Thyroid gland (tissue), 4 donors: ENCODE results near the gene RTCB. TPM values are rescaled to one million over a fixed set of nuclear protein-coding genes. Genes with fewer than 3 reads are reported as not detected.

Experiments
- DNase-seq, 2 donors: peaks; one replicate each; pipeline ENCODE4 v3.0.0-alpha.2; 2019
- H3K27ac ChIP-seq, 3 donors: fragments of 200-600 bp; sonication (generic); 1 replicate in 2 of 3; 2 replicates in 1 of 3; pipeline ENCODE4 v1.5.1; 2016 to 2019; ENCODE audit warnings: mild to moderate bottlenecking in 1 of 3, moderate library complexity in 1 of 3
- H3K27me3 ChIP-seq: fragments of 200-600 bp; sonication (generic); one replicate; pipeline ENCODE4 v1.5.1; 2019
- H3K36me3 ChIP-seq, 2 donors: fragments of 200-600 bp; sonication (generic); one replicate each; pipeline ENCODE4 v1.5.1; 2016 to 2019
- H3K4me1 ChIP-seq, 2 donors: fragments of 200-600 bp; sonication (generic); one replicate each; pipeline ENCODE4 v1.5.1; 2017 to 2019
- H3K4me3 ChIP-seq, 3 donors: fragments of 200-600 bp; sonication (generic); replicated peaks in 1 of 3; 1 replicate in 2 of 3; 2 replicates in 1 of 3; pipeline ENCODE4 v1.5.1; 2016; ENCODE audit warnings: mild to moderate bottlenecking in 1 of 3
- H3K9me3 ChIP-seq: fragments of 200-600 bp; sonication (generic); one replicate; pipeline ENCODE4 v1.5.1; 2017
- POLR2A ChIP-seq, 2 donors: fragments of 450-650 bp; IDR thresholded peaks; one replicate each; pipeline ENCODE4 v1.6.1; 2017; ENCODE audit warnings: antibody characterized with exemption in 2 of 2, mild to moderate bottlenecking in 2 of 2, moderate library complexity in 1 of 2
- WGBS, 2 donors: methylation state at CpG; one replicate each; pipeline ENCODE4 v1.1.5; 2017; 5-methylcytosine and 5-hydroxymethylcytosine counted together
- intact Hi-C: fragments of 100-400 bp; cut with DNase I; formaldehyde crosslinking; loops from one replicate; pipeline ENCODE4 v1.15.1; 2023
- total RNA-seq, 4 donors: library from RNA; depleted of rRNA; stranded (reverse); fragments of >200 nt; gene quantifications; one replicate each; pipeline ENCODE4 v1.2.3, GENCODE V29; 2016
- TF ChIP-seq, protein P1 (sequence below), 6 experiments: fragments of 200-600 bp in 3 of 6; fragments of 450-650 bp in 3 of 6; sonication (generic) in 3 of 6; IDR thresholded peaks; one replicate each; pipeline ENCODE4 v1.5.1; 2016 to 2019; ENCODE audit warnings: antibody characterized with exemption in 6 of 6, mild to moderate bottlenecking in 2 of 6, inconsistent platforms in 1 of 6, moderate library complexity in 1 of 6

Gene RTCB
- total RNA-seq: 10 to 100 TPM; 64.0 to 82.9 (median 77.7) TPM

DNA sequence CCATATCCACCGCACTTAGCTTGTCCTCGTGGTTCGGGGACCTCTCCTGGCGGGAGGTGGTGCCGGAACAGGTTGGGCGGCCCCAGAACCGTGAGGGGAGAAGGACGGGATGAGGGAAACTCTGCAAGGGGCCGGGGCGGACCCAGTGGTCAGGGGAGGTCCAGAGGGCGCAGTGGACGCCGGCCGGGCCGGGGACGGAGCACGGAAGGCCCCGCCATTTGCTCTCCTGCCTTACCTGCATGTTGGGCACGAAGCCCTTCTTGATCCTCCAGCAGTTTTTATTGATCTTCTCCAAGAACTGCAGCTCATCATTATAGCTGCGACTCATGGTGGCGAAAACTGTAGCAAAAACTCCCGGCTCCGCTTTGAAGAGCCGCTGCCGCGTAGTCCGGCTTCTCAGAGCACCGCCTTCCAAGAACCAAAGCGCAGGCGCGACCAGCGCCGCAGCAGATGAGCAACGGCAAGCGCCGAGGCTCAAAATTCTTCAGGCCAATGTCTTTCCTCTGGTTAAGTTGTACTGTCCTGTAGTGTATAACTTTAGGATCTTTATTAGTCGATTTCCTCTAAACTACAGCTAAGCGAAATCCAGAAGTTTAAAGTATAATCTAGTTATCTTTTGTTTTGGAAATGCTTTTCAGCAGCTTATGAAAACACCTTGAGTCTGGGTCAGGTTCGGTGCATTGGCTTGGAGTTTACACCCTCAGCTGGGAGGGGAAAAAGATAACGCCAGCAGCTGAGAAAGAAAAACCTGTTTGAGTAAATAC is at the start of gene RTCB:
Gene RTCB, minus strand, starts transcription at position 419 of the 764 bp plus-strand sequence. Its CDS starts 91 bp downstream, at position 328.
- Histone ChIP-seq H3K27ac (peak within 1 kb of the TSS; percentile 10 to 75 (median 56)), H3K27me3 (no peaks in the 10 kb centered on the region), H3K9me3 (no peaks in the 10 kb centered on the region), H3K36me3 (peaks cover 0 to 13% of the 10 kb centered on the region in 2 donors), H3K4me3 (peak within 1 kb of the TSS; percentile 59 to 74 (median 72)), H3K4me1 (peaks cover 7 to 16% of the 10 kb centered on the region in 2 donors)
- TF ChIP-seq, protein P1, sequence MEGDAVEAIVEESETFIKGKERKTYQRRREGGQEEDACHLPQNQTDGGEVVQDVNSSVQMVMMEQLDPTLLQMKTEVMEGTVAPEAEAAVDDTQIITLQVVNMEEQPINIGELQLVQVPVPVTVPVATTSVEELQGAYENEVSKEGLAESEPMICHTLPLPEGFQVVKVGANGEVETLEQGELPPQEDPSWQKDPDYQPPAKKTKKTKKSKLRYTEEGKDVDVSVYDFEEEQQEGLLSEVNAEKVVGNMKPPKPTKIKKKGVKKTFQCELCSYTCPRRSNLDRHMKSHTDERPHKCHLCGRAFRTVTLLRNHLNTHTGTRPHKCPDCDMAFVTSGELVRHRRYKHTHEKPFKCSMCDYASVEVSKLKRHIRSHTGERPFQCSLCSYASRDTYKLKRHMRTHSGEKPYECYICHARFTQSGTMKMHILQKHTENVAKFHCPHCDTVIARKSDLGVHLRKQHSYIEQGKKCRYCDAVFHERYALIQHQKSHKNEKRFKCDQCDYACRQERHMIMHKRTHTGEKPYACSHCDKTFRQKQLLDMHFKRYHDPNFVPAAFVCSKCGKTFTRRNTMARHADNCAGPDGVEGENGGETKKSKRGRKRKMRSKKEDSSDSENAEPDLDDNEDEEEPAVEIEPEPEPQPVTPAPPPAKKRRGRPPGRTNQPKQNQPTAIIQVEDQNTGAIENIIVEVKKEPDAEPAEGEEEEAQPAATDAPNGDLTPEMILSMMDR (IDR thresholded peaks at IDR 0.05): peak in 1 of 6 experiments; percentile 16
- TF ChIP-seq POLR2A (IDR thresholded peaks at IDR 0.05): peak in 1 of 2 donors; percentile 60
- 0 to 1% methylated on average over 29 to 39 of the region's 40 CpGs for WGBS, 2 donors
- intact Hi-C loops: no loop called here
- peak; percentile 88 to 91 for DNase-seq

DNA sequence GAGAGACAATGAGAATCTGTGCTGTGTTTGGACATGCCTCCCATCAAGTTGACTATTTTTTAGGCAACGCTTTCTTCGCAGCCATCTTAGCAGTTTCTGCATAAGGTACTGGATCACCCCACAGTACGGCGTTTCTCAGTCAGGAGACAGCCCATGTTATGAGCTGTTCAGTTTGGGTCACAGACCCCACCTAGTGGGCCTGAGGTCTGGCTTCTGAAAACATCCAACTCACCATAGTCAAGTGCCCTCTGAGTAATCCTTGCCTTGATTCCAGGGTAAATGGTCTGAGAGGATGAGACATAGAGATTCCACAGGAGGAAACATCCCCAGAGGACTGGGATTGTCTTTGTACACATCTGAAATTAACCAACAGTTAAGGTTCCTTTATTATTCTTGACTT is 45.0 kb upstream of the RTCB start:
- intact Hi-C loops: no loop called here
- no peak overlapping the region for H3K27ac ChIP-seq
- no peak overlapping the region for H3K4me3 ChIP-seq
- H3K4me1 ChIP-seq: no peaks in the 10 kb centered on the region
- no peaks in the 10 kb centered on the region for H3K9me3 ChIP-seq
- no peaks in the 10 kb centered on the region for H3K36me3 ChIP-seq
- WGBS, 2 donors: 89 to 95% methylated on average over 4 of the region's 4 CpGs
- no peaks in the 10 kb centered on the region for H3K27me3 ChIP-seq
- TF ChIP-seq POLR2A (IDR thresholded peaks at IDR 0.05): no peak
- TF ChIP-seq, protein P1 (IDR thresholded peaks at IDR 0.05): no peak
- no peak for DNase-seq

DNA sequence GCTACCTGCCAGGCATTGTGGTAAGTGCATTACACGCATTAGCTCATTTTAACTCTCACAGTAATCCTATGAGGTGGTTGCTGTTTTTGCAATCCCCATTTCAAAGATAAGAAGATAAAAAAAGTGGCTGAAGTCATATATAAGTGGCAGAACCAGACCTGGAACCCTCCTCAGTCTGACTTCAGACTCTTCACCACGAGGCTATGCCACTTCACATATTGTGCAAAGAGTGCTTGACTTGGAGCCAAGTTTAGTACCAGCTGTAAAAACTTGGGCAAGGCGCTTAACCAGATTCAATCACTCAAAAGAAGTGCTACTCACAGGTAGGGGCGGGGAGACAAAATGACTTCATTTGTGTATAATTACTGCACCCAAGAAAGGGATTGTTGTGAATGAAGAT is 36.9 kb upstream of the RTCB start:
- Histone ChIP-seq H3K36me3 (no peaks in the 10 kb centered on the region), H3K27ac (no peak overlapping the region), H3K4me3 (no peak overlapping the region), H3K27me3 (no peaks in the 10 kb centered on the region), H3K9me3 (no peaks in the 10 kb centered on the region), H3K4me1 (peaks cover 0 to 6% of the 10 kb centered on the region in 2 donors)
- WGBS, 2 donors: 25 to 31% methylated on average over 4 of the region's 4 CpGs
- TF ChIP-seq POLR2A (IDR thresholded peaks at IDR 0.05): no peak
- TF ChIP-seq, protein P1 (IDR thresholded peaks at IDR 0.05): no peak
- peak; percentile 74 to 78 for DNase-seq
- intact Hi-C loops: no loop called here

DNA sequence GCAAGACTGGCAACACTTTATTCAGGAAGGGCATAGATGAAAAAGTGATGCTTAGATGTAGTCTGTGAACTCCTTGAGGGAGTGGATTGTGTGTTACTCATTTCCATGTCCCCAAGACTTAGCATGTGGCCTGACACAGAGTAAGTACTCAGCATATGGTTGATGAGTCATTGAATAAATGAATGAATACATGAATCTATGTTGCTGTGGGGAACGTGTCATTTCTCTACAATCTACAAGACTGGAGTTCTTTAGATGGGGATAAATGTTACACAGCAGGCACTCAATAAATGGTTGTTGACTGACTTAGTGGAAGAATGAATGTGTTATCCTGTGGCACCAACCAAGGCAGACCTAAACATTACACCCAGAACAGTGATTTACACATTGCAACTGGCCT is 34.3 kb upstream of the RTCB start:
- 63 to 85% methylated on average over 1 of the region's 1 CpG for WGBS, 2 donors
- TF ChIP-seq POLR2A (IDR thresholded peaks at IDR 0.05): no peak
- peaks cover 0 to 6% of the 10 kb centered on the region in 2 donors for H3K4me1 ChIP-seq
- H3K27ac ChIP-seq: no peak overlapping the region
- intact Hi-C loops: no loop called here
- H3K9me3 ChIP-seq: no peaks in the 10 kb centered on the region
- H3K4me3 ChIP-seq: no peak overlapping the region
- no peaks in the 10 kb centered on the region for H3K36me3 ChIP-seq
- DNase-seq: no peak
- H3K27me3 ChIP-seq: no peaks in the 10 kb centered on the region

DNA sequence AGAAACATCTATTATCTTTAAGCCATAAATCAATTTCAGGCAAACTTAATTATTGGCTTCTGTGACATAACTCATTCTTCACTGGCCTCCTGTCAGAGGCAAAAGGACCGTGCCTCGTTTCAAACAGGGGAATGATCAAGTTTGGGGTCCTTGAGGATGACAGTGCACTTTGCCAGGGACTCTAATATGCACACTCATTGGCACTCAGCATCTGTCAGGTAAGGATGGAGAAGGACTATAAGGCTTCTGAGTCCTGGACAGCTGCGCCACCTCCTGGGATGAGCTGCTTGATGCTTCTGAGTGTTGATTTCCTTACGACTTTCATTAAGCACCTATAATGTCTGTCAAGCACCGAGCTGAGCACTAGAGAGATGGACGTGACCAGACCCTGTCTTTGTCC is 32.0 kb upstream of the RTCB start:
- Histone ChIP-seq H3K9me3 (no peaks in the 10 kb centered on the region), H3K36me3 (no peaks in the 10 kb centered on the region), H3K4me1 (peaks cover 0 to 3% of the 10 kb centered on the region in 2 donors), H3K4me3 (no peak overlapping the region), H3K27ac (no peak overlapping the region), H3K27me3 (no peaks in the 10 kb centered on the region)
- TF ChIP-seq, protein P1 (IDR thresholded peaks at IDR 0.05): no peak
- no peak for TF ChIP-seq POLR2A (IDR thresholded peaks at IDR 0.05)
- intact Hi-C loops: no loop called here
- DNase-seq: no peak
- 32 to 41% methylated on average over 6 of the region's 6 CpGs for WGBS, 2 donors
